ENCODE measurements around the gene THSD4. TPM values are rescaled to one million over a fixed set of nuclear protein-coding genes. Genes with fewer than 3 reads are reported as not detected.

The THSD4 gene
- total RNA-seq, 1 experiment from 2014 or later: 65.4 TPM

DNA sequence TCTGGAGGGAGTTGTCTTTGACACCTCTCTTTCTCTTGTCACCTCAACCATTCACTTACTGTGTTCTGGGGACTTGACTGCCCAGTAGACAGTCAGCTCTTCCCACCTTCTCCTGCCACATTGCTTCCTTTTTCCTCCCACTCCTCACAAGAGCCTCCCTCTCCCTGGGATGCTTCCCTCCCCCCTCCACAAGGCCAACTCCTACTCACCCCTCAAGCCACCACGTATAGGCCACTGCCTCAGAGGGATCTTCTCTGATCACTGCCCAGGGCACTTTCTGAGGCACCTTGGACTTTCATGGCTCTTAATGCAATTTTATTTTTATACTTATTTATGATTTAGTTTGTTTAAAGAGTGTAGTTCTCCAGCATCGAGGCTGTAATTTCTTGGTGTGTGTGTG, 23.2 kb downstream of the THSD4 start:
- Histone ChIP-seq H3K4me3 (ENCODE audit: low read depth in 2 of 2, low read length in 2 of 2) (no peak overlapping the region), H3K4me1 (ENCODE audit: control insufficient read depth, insufficient read depth, low read length) (peaks cover 26% of the 10 kb centered on the region), H3K27ac (ENCODE audit: low read length) (peak overlapping the region; percentile 11; the same call in 1 of the 2 replicates), H3K36me3 (ENCODE audit: control insufficient read depth, insufficient read depth, low read length) (no peaks in the 10 kb centered on the region), H3K27me3 (ENCODE audit: control insufficient read depth, insufficient read depth, low read length) (no peaks in the 10 kb centered on the region), H3K9me3 (ENCODE audit: control insufficient read depth, insufficient read depth, low read depth, low read length) (no peaks in the 10 kb centered on the region)
- in situ Hi-C loops (cut with HindIII; ENCODE audit: low pct_unique_long_range_greater_than_20kb, low sequenced_read_pairs): no loop called here
- intact Hi-C loops (cut with micrococcal nuclease; ENCODE audit: unreplicated experiment): no loop called here
- DNase-seq (ENCODE audit: low read depth, low spot score): no peak
- ATAC-seq: no peak
- ChIA-PET CTCF (interaction anchor here (0.6 kb wide), 1 partner anchor 250 kb away, joined by 3 read pairs; no protein-coding TSS in a partner anchor), POLR2A (no interaction called here)
- TF ChIP-seq SIN3A (IDR thresholded peaks at IDR 0.05; ENCODE audit: borderline replicate concordance, insufficient read depth, low read depth, low read length) (no peak), POLR2AphosphoS5 (IDR thresholded peaks at IDR 0.05; ENCODE audit: low read depth, low read length) (no peak), REST (IDR thresholded peaks at IDR 0.05; ENCODE audit: insufficient read depth in 1 of 2, low read depth in 2 of 2, low read length in 1 of 2) (no peak), TCF7L2 (IDR thresholded peaks at IDR 0.05; ENCODE audit: low read depth, low read length) (no peak)
- TF ChIP-seq, protein P1, sequence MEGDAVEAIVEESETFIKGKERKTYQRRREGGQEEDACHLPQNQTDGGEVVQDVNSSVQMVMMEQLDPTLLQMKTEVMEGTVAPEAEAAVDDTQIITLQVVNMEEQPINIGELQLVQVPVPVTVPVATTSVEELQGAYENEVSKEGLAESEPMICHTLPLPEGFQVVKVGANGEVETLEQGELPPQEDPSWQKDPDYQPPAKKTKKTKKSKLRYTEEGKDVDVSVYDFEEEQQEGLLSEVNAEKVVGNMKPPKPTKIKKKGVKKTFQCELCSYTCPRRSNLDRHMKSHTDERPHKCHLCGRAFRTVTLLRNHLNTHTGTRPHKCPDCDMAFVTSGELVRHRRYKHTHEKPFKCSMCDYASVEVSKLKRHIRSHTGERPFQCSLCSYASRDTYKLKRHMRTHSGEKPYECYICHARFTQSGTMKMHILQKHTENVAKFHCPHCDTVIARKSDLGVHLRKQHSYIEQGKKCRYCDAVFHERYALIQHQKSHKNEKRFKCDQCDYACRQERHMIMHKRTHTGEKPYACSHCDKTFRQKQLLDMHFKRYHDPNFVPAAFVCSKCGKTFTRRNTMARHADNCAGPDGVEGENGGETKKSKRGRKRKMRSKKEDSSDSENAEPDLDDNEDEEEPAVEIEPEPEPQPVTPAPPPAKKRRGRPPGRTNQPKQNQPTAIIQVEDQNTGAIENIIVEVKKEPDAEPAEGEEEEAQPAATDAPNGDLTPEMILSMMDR (IDR thresholded peaks at IDR 0.05): no peak
- BruUV-seq (replicated peaks): no TSS peak

GRCh38 chr15:71139241-71139640, 24.0 kb downstream of the THSD4 start:
- TF ChIP-seq SIN3A (IDR thresholded peaks at IDR 0.05; ENCODE audit: borderline replicate concordance, insufficient read depth, low read depth, low read length): no peak
- TF ChIP-seq POLR2AphosphoS5 (IDR thresholded peaks at IDR 0.05; ENCODE audit: low read depth, low read length): no peak
- TF ChIP-seq REST (IDR thresholded peaks at IDR 0.05; ENCODE audit: insufficient read depth in 1 of 2, low read depth in 2 of 2, low read length in 1 of 2): no peak
- TF ChIP-seq, protein P1 (IDR thresholded peaks at IDR 0.05): no peak
- no peak for TF ChIP-seq TCF7L2 (IDR thresholded peaks at IDR 0.05; ENCODE audit: low read depth, low read length)
- H3K4me3 ChIP-seq (ENCODE audit: low read depth in 2 of 2, low read length in 2 of 2): no peak overlapping the region
- ChIA-PET POLR2A (no interaction called here), CTCF (no interaction called here)
- H3K9me3 ChIP-seq (ENCODE audit: control insufficient read depth, insufficient read depth, low read depth, low read length): no peaks in the 10 kb centered on the region
- peaks cover 22% of the 10 kb centered on the region for H3K4me1 ChIP-seq (ENCODE audit: control insufficient read depth, insufficient read depth, low read length)
- H3K27me3 ChIP-seq (ENCODE audit: control insufficient read depth, insufficient read depth, low read length): no peaks in the 10 kb centered on the region
- in situ Hi-C loops (cut with HindIII; ENCODE audit: low pct_unique_long_range_greater_than_20kb, low sequenced_read_pairs) (no loop called here), intact Hi-C loops (cut with micrococcal nuclease; ENCODE audit: unreplicated experiment) (no loop called here)
- H3K36me3 ChIP-seq (ENCODE audit: control insufficient read depth, insufficient read depth, low read length): no peaks in the 10 kb centered on the region
- DNase-seq (ENCODE audit: low read depth, low spot score) (no peak), ATAC-seq (no peak)
- H3K27ac ChIP-seq (ENCODE audit: low read length): 0 out of 2 replicates have a peak overlapping the region, but pooled peaks have one; percentile 12
- no TSS peak for BruUV-seq (replicated peaks)
